ENCODE measurements around the gene ANKRD11.

DNA sequence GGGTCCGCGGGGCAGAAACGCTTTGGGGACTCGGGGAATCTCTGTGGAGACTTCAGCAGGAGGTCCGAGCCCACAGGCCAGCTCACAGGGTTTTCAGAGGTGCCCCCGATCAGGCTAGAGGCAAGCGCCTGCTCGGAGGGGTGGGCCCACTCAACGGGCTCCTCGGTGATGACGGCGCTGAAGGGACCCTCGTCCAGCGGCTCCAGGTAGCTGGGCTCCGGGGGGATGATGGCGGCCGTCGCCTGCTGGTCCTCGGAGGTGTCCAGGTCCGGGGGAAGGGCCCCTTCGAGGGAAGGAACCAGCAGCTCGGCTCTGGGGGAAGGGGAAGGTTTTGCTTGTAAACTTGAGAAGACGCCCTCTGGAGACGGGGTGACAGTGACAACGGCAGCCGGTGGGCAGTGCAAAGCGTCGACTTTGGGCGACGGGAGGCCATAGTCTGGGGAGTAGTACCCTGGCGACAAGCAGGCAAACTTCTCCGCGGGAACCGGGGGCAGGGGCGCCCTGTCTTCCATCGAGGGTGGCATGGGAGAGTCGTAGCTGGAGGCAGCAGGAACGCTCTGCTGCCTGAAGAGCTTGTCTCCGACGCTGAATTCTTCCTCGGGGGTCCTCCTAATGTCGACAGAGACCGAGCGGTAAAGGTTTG is 209.7 kb downstream of the ANKRD11 start:
- TF ChIP-seq, protein P1, sequence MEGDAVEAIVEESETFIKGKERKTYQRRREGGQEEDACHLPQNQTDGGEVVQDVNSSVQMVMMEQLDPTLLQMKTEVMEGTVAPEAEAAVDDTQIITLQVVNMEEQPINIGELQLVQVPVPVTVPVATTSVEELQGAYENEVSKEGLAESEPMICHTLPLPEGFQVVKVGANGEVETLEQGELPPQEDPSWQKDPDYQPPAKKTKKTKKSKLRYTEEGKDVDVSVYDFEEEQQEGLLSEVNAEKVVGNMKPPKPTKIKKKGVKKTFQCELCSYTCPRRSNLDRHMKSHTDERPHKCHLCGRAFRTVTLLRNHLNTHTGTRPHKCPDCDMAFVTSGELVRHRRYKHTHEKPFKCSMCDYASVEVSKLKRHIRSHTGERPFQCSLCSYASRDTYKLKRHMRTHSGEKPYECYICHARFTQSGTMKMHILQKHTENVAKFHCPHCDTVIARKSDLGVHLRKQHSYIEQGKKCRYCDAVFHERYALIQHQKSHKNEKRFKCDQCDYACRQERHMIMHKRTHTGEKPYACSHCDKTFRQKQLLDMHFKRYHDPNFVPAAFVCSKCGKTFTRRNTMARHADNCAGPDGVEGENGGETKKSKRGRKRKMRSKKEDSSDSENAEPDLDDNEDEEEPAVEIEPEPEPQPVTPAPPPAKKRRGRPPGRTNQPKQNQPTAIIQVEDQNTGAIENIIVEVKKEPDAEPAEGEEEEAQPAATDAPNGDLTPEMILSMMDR (IDR thresholded peaks at IDR 0.05; ENCODE audit: poor library complexity, severe bottlenecking), result no peak
- TF ChIP-seq SMC3 (conservative IDR thresholded peaks at IDR 0.05; ENCODE audit: poor library complexity) (no peak), EP300 (conservative IDR thresholded peaks at IDR 0.05; ENCODE audit: poor library complexity, severe bottlenecking) (no peak), EZH2 (IDR thresholded peaks at IDR 0.05; ENCODE audit: borderline replicate concordance, insufficient read depth, low read length, poor library complexity, severe bottlenecking) (no peak), TAF1 (IDR thresholded peaks at IDR 0.05; ENCODE audit: low read depth) (no peak), RAD21 (conservative IDR thresholded peaks at IDR 0.05) (no peak), POLR2AphosphoS5 (IDR thresholded peaks at IDR 0.05) (no peak)
- TF ChIP-seq, protein P2, sequence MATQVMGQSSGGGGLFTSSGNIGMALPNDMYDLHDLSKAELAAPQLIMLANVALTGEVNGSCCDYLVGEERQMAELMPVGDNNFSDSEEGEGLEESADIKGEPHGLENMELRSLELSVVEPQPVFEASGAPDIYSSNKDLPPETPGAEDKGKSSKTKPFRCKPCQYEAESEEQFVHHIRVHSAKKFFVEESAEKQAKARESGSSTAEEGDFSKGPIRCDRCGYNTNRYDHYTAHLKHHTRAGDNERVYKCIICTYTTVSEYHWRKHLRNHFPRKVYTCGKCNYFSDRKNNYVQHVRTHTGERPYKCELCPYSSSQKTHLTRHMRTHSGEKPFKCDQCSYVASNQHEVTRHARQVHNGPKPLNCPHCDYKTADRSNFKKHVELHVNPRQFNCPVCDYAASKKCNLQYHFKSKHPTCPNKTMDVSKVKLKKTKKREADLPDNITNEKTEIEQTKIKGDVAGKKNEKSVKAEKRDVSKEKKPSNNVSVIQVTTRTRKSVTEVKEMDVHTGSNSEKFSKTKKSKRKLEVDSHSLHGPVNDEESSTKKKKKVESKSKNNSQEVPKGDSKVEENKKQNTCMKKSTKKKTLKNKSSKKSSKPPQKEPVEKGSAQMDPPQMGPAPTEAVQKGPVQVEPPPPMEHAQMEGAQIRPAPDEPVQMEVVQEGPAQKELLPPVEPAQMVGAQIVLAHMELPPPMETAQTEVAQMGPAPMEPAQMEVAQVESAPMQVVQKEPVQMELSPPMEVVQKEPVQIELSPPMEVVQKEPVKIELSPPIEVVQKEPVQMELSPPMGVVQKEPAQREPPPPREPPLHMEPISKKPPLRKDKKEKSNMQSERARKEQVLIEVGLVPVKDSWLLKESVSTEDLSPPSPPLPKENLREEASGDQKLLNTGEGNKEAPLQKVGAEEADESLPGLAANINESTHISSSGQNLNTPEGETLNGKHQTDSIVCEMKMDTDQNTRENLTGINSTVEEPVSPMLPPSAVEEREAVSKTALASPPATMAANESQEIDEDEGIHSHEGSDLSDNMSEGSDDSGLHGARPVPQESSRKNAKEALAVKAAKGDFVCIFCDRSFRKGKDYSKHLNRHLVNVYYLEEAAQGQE (IDR thresholded peaks at IDR 0.05; ENCODE audit: borderline replicate concordance), result no peak
